ENCODE data around the gene ADGRB3. TPM values are rescaled to one million over a fixed set of nuclear protein-coding genes. Genes with fewer than 3 reads are reported as not detected.

ADGRB3 gene
- total and polyA plus RNA-seq, 2 donors from 2014 or later: 0.26 to 2.2 TPM

- no peaks in the 10 kb centered on the region for H3K27me3 ChIP-seq (ENCODE audit: control insufficient read depth, insufficient read depth, low read length)
- H3K9me3 ChIP-seq (ENCODE audit: control insufficient read depth in 2 of 3, insufficient read depth in 1 of 3, low read length in 3 of 3): no peaks in the 10 kb centered on the region
- TF ChIP-seq CTCF (IDR thresholded peaks at IDR 0.05; ENCODE audit: borderline replicate concordance, extremely low read depth, insufficient read depth): peak; percentile 74
- FAIRE-seq: no peak
- no peak overlapping the region for H3K9ac ChIP-seq (ENCODE audit: low read length in 3 of 3)
- intact Hi-C loops (cut with DNase I): no loop called here
- no peak overlapping the region for H3K4me3 ChIP-seq (ENCODE audit: low read length in 3 of 3)
- H3K27ac ChIP-seq (ENCODE audit: low read depth in 2 of 2, low read length in 2 of 2): no peak overlapping the region
- H3K4me1 ChIP-seq (ENCODE audit: control insufficient read depth in 2 of 3, insufficient read depth in 2 of 3, low read depth in 1 of 3, low read length in 3 of 3): no peaks in the 10 kb centered on the region
- peak in 4 of 5 donors; percentile 59 to 85 (median 70) for DNase-seq
- no peaks in the 10 kb centered on the region for H3K36me3 ChIP-seq (ENCODE audit: control insufficient read depth in 2 of 3, insufficient read depth in 3 of 3, low read length in 3 of 3)
Measured at GRCh38 chr6:68967549-68968300, 332.6 kb downstream of the ADGRB3 start.

- Histone ChIP-seq H3K4me3 (ENCODE audit: low read length in 3 of 3) (no peak overlapping the region), H3K27me3 (ENCODE audit: control insufficient read depth, insufficient read depth, low read length) (no peaks in the 10 kb centered on the region), H3K4me1 (ENCODE audit: control insufficient read depth in 2 of 3, insufficient read depth in 2 of 3, low read depth in 1 of 3, low read length in 3 of 3) (no peaks in the 10 kb centered on the region), H3K27ac (ENCODE audit: low read depth in 2 of 2, low read length in 2 of 2) (no peak overlapping the region), H3K9me3 (ENCODE audit: control insufficient read depth in 2 of 3, insufficient read depth in 1 of 3, low read length in 3 of 3) (no peaks in the 10 kb centered on the region), H3K9ac (ENCODE audit: low read length in 3 of 3) (no peak overlapping the region), H3K36me3 (ENCODE audit: control insufficient read depth in 2 of 3, insufficient read depth in 3 of 3, low read length in 3 of 3) (no peaks in the 10 kb centered on the region)
- intact Hi-C loops (cut with DNase I): no loop called here
- DNase-seq (no peak), FAIRE-seq (peak; percentile 82)
- TF ChIP-seq CTCF (IDR thresholded peaks at IDR 0.05; ENCODE audit: borderline replicate concordance, extremely low read depth, insufficient read depth): no peak
Measured at GRCh38 chr6:68968301-68968649, 333.2 kb downstream of the ADGRB3 start.

DNA sequence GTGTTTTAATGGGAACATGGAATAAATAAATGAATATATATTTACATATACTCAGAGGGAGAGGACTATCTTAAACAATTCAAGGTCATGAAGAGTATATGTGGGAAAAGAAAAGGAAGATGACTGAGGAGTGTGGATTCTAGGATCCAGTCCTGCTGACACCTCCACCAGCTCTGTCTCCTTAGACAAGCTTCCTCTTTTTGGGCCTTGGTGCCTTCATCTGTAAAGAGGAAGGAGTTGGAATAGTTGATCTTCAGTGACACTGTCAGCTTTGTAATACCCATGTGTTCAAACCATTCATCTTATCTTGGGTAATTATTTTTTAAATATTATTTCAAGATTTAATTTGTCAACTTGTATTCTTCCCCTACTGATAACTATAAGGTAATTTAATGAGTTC lies 338.0 kb downstream of the ADGRB3 start:
- intact Hi-C loops (cut with DNase I): no loop called here
- Histone ChIP-seq H3K9me3 (ENCODE audit: control insufficient read depth in 2 of 3, insufficient read depth in 1 of 3, low read length in 3 of 3) (no peaks in the 10 kb centered on the region), H3K27me3 (ENCODE audit: control insufficient read depth, insufficient read depth, low read length) (no peaks in the 10 kb centered on the region), H3K36me3 (ENCODE audit: control insufficient read depth in 2 of 3, insufficient read depth in 3 of 3, low read length in 3 of 3) (no peaks in the 10 kb centered on the region), H3K4me1 (ENCODE audit: control insufficient read depth in 2 of 3, insufficient read depth in 2 of 3, low read depth in 1 of 3, low read length in 3 of 3) (no peaks in the 10 kb centered on the region), H3K9ac (ENCODE audit: low read length in 3 of 3) (no peak overlapping the region), H3K27ac (ENCODE audit: low read depth in 2 of 2, low read length in 2 of 2) (no peak overlapping the region), H3K4me3 (ENCODE audit: low read length in 3 of 3) (no peak overlapping the region)
- TF ChIP-seq CTCF (IDR thresholded peaks at IDR 0.05; ENCODE audit: borderline replicate concordance, extremely low read depth, insufficient read depth): no peak
- FAIRE-seq (no peak), DNase-seq (no peak)

Data from kidney (tissue), 14 donors.